SIG-M5 (cell line): ENCODE measurements around the gene GATM.
"Not testable (repeated sequence)": the region's sequence is repeated elsewhere in the genome, so short reads cannot be mapped to it uniquely, and the experiment has no call there.

Experiments used
- DNase-seq: peaks from one replicate; lab custom pipeline; 2025; lab: John Stamatoyannopoulos, UW

Gene GATM

GRCh38 chr15:45351227-45351626 is 27.1 kb downstream of the GATM start:
- DNase-seq, result no peak

GRCh38 chr15:45349623-45350022 is 28.7 kb downstream of the GATM start:
- DNase-seq, result no peak

GRCh38 chr15:45347989-45348388 is 30.4 kb downstream of the GATM start:
- DNase-seq, result no peak

- DNase-seq, result no peak
These were observed 31.3 kb downstream of the GATM start for GRCh38 chr15:45347033-45347432.

- DNase-seq, result no peak
These were observed 32.0 kb downstream of the GATM start for GRCh38 chr15:45346381-45346780.

- DNase-seq, result no peak
These were observed 35.0 kb downstream of the GATM start for GRCh38 chr15:45343258-45343860.

GRCh38 chr15:45341790-45342189 is 36.6 kb downstream of the GATM start:
- DNase-seq, result no peak

GRCh38 chr15:45340429-45340828 is 37.9 kb downstream of the GATM start:
- no peak for DNase-seq

- no peak for DNase-seq
These were observed 39.9 kb downstream of the GATM start for GRCh38 chr15:45338417-45338816.

- DNase-seq, result no peak
These were observed 41.1 kb downstream of the GATM start for GRCh38 chr15:45337224-45337623.

GRCh38 chr15:45333550-45333949 is 44.8 kb downstream of the GATM start:
- no peak for DNase-seq

- DNase-seq, result no peak
These were observed 45.6 kb downstream of the GATM start for GRCh38 chr15:45332694-45333093.

- DNase-seq, result no peak
These were observed 46.4 kb downstream of the GATM start for GRCh38 chr15:45331972-45332371.

- DNase-seq, result no peak
These were observed 49.7 kb downstream of the GATM start for GRCh38 chr15:45328663-45329062.

GRCh38 chr15:45326741-45327140 is 51.6 kb downstream of the GATM start:
- no peak for DNase-seq

GRCh38 chr15:45326280-45326679 is 52.1 kb downstream of the GATM start:
- DNase-seq, result no peak

- DNase-seq, result no peak
These were observed 57.7 kb downstream of the GATM start for GRCh38 chr15:45320581-45321205.

- no peak for DNase-seq
These were observed 58.7 kb downstream of the GATM start for GRCh38 chr15:45319472-45320214.

GRCh38 chr15:45314960-45315359 is 63.4 kb downstream of the GATM start:
- DNase-seq, result no peak

- DNase-seq, result not testable (repeated sequence)
These were observed 64.2 kb downstream of the GATM start for GRCh38 chr15:45314117-45314516.
